ENCODE data around the gene PCDH10.

PCDH10 gene, protein sequence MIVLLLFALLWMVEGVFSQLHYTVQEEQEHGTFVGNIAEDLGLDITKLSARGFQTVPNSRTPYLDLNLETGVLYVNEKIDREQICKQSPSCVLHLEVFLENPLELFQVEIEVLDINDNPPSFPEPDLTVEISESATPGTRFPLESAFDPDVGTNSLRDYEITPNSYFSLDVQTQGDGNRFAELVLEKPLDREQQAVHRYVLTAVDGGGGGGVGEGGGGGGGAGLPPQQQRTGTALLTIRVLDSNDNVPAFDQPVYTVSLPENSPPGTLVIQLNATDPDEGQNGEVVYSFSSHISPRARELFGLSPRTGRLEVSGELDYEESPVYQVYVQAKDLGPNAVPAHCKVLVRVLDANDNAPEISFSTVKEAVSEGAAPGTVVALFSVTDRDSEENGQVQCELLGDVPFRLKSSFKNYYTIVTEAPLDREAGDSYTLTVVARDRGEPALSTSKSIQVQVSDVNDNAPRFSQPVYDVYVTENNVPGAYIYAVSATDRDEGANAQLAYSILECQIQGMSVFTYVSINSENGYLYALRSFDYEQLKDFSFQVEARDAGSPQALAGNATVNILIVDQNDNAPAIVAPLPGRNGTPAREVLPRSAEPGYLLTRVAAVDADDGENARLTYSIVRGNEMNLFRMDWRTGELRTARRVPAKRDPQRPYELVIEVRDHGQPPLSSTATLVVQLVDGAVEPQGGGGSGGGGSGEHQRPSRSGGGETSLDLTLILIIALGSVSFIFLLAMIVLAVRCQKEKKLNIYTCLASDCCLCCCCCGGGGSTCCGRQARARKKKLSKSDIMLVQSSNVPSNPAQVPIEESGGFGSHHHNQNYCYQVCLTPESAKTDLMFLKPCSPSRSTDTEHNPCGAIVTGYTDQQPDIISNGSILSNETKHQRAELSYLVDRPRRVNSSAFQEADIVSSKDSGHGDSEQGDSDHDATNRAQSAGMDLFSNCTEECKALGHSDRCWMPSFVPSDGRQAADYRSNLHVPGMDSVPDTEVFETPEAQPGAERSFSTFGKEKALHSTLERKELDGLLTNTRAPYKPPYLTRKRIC

DNA sequence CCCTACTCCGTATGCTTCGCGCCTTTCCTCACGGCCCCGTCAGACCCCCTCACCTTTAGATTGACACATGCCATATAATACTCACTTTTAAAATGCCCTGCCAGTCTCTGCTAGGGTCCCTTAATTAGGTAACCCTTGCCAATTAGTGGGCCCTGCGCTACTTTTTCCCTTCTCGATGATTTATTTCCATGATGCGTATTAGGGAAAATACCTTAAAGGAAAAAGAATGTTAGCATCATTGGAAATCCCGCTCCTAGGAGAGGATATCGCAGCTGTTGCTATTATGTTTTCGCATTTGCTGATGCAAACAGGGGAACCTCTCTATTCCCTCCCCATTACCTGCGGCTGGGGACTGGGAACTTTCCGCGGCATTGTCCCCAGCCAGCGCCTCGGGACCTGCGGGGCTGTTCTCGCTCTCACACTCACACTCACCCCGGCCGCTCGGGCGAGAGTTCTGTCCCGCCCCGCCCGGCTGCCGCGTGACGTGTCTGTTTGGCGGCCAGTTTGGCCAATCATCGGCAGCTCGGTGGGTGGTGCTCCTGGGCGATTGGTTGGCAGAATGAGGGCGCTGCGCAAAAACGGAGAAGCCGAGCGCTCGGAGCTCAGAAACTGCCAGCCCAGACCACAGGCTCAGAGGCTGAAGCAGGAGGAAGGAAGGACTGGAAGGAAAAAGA, at the start of gene PCDH10:
Gene PCDH10 (plus strand): TSS at position 605 of the 674 bp plus-strand sequence. CDS start 847 bp downstream, outside the sequence.
- DNase-seq (ENCODE audit: low read depth) = peak; percentile 2

DNA sequence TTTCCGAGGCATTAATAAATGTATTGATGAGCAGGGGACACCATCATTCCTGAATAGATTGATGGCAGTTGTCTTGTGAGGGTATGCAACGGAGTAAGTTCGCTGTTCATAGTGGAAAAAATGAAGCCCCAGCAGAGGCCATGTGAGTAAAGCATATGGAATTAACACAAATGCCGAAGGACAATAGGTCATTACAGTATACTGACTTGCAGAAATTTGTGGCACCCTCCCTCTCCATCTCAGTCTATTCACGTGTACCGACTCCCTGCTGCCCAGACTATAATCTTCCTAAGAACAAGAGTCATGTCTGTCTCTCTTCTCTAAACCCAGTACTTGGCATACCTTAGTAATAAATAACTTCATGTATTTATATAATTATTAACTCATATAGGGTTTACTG, 47.1 kb upstream of the PCDH10 start:
- DNase-seq (ENCODE audit: low read depth) = no peak

DNA sequence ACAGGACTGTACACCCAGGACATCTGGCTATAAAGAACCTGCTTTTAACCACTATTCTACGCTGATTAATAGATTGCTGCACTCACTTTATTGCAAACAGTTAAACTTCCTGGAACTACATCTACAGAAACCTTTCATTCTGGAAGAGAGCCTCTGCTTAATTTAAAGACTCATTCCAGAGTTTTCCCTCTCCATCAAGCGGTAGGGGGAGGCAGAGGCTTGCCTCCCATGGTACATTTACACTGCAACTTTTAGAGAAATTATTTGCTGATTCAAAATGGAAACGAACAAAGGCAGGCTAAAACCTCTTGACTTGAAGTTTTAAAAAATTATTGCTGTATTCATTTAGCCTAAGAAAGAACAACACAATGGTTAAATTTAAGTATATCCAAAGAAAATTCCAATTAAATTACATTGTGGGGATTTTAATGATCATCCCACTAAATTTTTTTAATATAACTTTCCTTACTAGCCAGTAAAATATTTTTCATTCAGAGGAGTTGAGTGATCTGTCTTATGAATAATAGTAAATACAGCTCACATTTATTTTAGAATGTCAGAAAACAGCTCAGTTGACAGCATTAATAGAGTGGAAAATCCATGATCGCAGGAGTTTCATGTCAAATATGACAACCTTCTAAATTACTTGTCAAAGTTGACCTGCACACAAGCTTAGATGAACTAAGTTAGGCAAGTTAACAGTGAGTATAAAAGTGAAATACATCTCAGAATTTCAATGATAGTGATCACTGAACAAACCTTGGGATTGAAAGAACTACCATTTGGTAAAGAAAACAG, 46.3 kb upstream of the PCDH10 start:
- no peak for DNase-seq (ENCODE audit: low read depth)

DNA sequence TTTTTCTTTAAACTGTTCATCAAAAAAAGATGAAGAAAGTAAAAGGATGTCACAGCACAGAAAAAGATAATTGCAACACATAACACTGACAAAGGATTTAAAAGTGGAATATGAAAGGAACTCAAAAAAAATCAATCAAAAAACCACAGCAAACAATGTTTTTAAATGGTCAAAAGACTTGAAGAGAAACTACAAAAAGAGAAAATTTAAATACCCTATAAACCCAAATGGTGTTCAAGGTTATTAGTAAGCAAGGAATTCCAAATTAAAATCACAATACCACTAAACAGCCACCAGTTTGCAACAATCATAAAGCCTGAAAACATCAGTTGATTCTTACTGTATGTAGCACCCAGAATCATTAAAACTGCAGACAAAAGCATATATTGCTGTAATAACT, 36.5 kb upstream of the PCDH10 start:
- DNase-seq (ENCODE audit: low read depth) = no peak

DNA sequence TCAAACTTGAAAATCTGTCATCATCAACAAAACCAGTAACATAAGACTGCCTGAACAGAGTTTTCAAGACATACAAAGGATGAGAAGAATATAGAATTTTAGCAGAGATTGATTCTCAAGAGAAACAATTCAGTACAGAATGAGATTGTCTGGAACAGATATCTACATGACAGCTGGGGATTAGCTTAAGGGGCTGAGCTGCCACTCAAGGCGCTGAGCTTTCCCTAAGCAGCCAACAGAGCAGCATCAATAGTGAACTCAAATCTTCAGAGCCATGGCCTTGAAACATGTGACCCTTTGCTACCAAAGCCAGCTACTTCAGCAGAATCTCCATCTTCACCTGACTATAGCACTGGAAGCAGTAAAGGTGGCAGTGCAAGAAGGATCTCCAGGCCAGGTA, 24.3 kb upstream of the PCDH10 start:
- DNase-seq (ENCODE audit: low read depth) = no peak

DNA sequence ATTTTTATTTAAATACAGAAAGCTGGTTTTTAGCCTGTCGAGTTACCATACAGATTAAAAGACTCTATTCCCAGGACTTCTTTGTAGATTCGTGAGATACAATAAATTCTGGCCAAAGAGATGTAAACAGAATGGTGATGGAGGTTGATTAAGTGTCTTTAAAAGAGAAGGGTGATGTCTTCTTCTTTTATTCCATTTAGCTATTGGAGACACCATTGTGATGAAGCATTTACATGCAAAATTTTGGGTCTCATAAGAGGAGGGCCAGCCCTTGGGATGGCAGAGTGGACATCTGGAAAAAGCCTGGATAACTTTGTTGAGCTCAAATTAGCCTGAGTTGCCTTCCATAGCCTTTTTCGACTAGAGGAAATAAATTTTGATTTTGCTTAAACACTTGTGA, 21.6 kb upstream of the PCDH10 start:
- DNase-seq (ENCODE audit: low read depth) = no peak

DNA sequence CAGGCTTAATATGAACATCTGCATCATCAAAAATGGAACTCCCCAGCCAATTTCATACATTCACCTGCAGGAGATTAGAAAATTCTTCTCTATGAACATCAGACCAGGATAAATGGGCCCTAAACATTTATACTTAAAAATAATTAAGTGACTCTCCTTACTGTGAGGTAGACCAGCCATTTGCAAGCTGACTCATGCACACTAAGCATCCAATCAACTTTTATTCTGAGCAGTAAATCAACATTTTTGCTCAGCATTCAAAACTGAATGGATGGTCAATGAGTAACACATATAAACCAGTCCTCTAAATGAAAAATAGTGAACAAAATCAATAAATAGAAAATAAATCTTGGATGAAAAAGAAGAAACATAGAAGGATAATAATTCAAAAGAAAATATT, 19.9 kb upstream of the PCDH10 start:
- no peak for DNase-seq (ENCODE audit: low read depth)

DNA sequence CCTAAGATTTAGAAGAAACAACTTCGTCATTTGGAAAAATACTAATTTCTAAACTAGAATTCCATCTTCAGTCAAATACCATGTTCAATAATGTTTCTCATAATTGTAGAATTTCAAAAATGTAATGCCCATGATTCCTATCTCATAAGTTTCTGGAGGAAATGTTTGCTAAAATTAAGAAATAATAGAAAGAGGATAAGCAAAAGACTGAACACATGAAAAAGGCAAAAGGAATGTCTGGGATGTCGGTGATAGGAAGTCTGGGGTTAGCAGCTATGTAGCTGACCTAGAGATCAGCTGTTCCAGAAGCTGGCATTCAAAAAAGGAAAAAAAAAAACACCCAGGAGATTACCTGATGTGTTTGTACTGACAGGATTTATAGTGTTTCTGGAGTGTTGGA, 18.9 kb upstream of the PCDH10 start:
- no peak for DNase-seq (ENCODE audit: low read depth)

DNA sequence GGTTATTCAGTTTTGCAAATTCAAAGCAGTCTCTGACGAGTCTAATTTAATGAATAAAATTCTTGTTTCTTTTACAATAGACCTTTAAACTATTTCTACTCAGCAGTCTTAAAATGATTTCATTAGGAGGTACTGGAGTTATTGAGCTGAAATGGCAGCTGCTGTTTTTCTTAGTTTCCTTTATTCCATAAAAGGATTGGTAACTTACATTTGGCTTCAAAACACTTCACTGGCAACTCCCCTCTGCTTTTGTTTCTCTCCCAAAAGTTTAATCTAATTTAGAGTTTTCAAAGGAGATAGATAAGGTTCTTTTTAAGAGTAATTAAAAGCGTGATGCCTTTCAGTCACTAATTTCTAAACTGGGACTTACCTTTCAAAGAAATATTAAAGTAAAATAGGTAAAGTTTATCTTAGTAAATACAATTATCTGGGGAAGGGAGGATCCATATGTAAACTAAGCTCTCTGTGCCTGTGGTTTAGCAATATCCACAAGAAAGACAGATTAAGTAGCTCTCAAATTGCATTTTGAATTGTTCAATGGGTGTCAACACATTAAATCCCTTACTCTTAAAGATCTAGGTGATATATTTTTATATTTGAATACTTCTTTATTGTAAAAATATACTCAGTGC, 17.1 kb upstream of the PCDH10 start:
- DNase-seq (ENCODE audit: low read depth) = no peak

DNA sequence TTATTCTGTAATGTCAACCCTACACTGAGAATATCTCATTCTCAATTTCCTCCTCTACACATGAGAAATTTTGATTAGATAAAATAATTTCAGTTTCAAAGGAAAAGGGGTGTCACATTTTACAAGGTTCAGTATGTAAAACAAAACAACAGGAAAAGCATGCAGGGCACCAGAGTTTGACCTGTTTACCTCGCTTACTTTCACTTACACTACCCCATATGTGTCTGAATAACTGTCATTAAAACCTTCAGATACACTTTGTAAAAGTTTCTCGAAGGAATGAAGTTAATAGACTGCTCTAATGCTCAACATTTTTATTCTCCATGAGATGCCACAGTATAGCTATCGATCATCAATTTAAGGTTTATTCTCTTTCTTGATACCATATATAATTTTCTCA, 12.3 kb upstream of the PCDH10 start:
- DNase-seq (ENCODE audit: low read depth) = no peak

DNA sequence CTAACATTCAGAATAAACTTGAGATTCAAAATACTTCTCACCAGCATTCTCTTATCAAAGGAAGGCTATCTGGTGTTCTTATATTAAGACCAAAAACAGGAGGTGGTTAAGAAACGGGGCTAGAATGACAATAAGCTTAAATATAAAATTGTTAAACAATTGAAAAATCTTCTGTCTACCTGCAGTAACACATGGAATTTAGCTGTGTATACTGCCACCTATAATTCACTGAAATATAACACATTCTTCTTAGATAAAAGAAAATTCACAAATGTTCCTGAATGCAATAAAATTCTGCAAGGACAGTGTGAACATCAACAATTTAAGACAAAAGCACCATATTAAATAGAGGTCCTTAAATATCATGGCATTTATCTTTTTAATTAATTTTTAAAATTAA, 11.5 kb upstream of the PCDH10 start:
- no peak for DNase-seq (ENCODE audit: low read depth)

DNA sequence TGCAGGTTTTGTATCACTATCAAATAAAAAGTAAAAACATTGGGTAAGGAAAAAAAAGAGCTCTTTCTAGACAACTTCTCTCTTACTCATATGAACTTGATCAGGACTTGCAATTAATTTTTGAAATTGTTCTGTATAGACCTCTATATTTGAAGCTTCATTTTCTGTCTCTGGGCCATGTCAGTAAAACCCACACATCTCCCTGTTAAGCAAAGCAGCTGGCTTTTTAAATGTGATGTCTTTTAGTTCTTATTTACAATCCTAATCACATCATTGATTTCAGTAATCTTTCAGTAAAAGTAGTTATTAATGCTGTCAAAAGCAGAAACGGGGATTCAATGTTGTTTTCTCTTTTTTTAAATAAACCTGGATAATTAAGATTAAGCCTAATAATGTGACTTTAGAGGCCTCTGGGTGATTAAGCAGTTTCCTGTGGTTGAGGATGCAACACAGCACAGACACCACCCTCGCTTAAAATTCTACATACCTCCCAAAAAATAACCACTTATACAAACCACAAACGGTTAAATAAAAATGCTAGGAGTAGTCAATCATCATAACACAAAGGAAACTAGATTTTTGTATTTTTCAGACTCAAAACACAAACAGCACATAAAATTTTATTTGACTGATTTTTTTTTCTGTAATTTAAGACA, 5.2 kb upstream of the PCDH10 start:
- no peak for DNase-seq (ENCODE audit: low read depth)

DNA sequence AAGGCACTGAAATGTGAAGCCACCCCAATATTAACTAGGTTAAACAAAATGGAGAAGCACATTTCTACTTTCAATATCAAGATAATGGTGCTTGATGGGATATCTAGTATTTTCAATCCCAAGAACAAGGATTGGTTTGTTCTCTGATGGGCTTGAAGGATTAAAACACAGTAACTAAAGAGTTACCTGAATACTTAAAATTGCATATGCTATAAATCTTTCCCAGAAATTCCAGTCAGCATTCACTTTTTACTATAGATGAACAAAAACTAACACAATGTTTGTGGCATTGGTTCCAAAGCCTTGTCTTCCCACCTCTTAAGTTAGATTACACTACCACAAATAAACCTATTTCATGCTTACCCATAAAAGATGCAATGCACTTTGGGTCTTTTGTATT, 3.9 kb upstream of the PCDH10 start:
- DNase-seq (ENCODE audit: low read depth) = no peak

DNA sequence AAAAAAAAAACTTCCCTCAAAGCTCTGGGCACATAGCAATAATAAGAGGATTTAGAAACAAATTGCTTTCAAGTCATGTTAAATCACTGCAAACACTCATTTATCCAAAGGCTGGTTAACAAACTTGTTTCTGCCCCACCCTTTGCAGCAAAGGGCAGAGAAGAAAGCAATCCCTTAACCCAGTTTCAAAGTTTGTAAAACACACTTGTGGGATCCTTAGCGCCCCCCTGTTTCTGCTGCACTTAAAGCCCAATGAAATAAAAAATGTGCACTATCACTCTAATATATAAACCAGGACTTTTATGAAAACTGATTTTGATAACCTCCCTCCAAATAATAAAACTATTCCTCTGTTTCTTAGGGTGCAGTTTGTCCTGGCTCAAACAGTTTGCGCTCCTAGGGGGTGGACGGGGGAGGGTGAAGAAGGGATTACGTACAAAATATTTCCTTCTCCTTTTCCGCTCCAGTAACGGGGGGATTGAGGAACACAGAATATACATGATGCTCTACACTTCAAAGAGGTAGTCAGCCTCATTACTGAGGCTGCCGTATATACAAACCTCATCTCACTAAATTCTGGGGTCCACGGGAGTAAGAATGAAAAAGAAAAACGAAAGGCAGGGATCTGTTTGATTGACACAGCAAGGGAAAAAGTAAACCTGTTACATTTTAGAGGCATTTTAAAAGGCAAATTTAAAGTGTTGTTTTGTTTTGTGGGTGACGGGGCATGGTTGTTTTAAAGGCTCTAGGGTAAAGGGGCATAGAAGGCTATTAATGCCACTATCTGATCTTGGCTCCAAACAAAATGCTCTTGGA, 3.1 kb upstream of the PCDH10 start:
- no peak for DNase-seq (ENCODE audit: low read depth)

DNA sequence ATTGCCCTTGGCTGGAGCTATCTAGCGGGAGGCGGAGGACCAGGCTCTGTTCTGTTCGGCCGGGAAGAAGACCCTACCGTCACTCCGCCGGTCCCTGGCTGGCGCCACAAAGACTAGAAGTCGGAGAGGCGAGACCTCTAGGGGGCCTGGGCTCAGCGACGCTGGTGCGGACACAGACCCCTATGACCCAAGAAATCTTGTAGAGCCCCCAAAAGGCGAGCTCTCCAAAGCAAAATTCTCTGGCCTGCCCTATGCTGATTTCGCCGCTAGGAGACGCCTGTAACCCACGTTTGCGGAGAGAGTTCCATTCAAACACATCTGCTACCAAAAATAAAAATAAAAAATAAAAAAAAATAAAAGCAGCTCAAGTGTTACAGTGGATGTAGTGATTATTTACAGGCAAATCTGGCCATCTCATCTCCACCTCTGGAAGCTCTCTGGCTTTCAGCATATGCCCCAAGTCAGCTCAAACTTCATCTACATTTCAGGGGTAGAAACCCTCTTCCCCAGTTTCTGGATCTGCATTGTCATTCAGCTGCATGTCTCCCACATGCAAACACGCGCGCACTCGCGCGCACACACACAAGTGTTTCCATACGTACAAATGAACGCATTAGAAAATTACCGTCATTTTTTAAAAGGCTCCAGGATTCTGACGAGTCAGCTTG, 2.4 kb upstream of the PCDH10 start:
- no peak for DNase-seq (ENCODE audit: low read depth)

DNA sequence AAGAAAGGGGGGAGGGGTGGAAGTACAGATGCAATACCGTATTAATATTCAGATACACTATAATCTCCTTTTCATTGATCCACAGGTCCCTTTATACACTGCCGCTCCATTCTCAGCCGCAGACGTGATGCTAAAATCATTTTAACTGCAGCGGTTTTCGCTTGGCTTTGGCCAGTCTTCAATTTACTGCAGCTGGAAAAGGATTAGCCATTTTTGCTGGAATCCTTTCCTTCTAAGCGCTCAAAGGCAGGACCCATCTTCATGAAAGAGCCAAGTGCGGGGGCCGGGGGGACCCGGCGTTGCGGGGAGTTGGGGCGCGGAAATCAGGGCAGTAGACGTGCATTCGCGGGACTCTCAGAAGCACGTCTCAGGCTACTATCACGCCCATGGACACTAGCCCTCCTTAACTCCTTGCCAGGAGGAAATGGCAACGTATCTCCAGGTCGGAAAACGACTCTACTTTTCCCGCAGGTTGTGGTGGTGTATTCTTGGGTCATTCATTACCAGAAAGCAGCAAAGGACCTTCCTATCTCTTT, 1.7 kb upstream of the PCDH10 start:
- DNase-seq (ENCODE audit: low read depth) = no peak

DNA sequence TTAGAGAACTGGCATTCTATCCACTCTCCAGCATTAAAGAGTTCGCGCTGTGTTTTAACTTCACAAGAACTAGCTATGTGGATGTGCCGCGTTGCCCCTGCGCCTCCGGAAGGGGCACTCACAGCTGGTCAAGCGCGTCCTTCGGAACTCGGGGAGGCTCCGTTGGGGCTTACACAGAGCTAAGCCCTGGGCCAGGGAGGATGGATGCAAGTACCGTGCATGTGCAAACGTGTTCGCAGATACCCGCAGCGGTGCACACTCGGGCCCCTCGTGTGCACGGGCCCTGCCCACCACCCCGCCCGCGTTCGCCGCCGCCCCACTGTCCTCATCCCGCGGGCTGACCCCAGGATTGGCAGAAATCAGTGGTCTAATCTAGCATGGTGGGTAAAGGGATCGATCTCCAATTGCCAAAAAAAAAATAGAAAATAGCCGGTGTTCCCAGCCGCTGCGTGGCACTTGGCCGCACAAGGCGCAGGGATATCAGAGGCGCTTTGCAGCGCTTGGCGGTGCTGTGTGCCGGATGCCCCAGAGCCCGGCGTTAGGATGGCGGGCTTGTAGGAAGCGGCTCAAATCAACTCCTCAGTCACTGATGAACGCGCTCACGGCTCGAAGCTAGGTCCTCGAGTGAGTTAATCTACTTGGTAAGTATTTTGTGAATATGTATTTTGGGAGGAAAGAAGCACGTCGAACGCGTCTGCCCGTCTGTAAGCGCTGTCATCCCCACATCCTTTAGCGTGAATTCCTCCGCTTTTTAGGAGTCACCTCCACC, 989 bp upstream of the PCDH10 start:
- no peak for DNase-seq (ENCODE audit: low read depth)

DNA sequence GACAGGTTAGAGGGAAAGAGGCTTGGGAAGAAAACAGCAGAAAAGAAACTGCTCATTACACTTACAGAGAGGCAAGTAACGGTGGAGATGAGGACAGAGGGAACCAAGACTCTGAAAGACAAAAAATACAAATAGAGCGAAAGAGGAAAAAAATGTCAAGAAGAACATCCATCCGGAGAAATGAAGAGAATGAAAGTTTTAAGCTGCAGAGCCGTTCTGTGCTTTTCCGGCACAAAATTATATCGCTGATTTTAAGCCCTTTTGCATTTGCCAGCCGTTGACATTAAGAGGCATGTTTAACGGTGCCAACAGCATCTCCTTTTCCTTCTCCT, 236 bp downstream of the PCDH10 start:
- DNase-seq (ENCODE audit: low read depth) = no peak
